ENCODE results near the gene COX19.
A peak's percentile ranks its signal among the peaks of the same experiment; 100 is the strongest.

Gene COX19

DNA sequence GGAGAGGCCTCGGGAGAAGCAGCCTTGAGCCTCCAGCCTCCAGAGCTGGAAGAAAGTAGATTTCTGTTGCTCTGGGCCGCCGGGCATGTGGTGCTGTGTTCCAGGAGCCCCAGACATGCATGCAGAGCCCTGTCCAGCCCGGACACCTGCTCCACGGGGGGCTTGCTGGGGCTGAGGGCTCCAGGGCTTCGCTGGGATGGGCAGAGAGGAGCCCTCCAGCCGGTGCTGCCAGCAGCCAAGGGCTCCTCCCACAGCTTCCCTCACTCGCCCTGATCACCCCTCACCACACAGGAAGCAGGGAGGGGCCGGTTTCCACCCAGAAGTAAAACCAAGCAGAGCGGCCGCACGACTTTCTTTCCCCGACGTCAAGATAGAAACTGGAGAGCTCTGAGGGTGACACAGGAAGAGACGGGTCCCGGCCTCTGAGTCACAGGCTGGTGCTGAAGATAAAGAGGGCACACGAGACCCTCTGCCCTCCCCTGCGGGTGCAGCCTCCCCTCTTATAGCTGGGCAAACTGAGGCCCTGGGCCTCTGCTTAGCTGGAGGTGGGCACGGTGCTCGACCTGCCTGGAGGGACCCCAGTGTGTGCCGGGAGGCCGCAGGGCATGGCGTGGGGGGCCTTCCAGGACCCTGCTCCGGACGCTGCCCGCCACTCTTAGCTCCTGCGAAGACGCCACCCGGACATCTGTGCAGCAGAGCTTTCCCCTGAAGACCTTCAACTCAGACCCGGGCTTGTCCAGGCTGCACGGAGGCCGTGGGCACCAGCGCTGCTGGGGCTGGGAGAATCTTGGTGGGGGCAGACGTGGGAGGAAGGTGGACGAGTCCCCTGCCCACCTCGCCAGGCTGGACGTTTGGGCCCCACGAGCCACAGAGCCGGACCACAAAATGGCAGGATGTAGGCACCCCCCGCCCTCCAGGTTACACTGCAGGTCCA, 52.0 kb downstream of the COX19 start:
- H3K9ac ChIP-seq (ENCODE audit: low read depth, low read length): peak overlapping the region; percentile 56

GRCh38 chr7:922334-923107, 52.8 kb downstream of the COX19 start:
- Histone ChIP-seq H3K27ac (ENCODE audit: low read length) (peak overlapping the region; percentile 85), H3K4me2 (ENCODE audit: insufficient read depth, low read length) (peak overlapping the region; percentile 73), H3K79me2 (ENCODE audit: insufficient read depth, low read length) (no peaks in the 10 kb centered on the region), H3K4me3 (ENCODE audit: low read depth in 1 of 2, low read length in 2 of 2) (peak overlapping the region in 1 of 2 experiments; percentile 55; a peak in 2 of 4 replicates), H3K4me1 (ENCODE audit: insufficient read depth, low read length) (peaks cover 20% of the 10 kb centered on the region), H3K9ac (ENCODE audit: low read depth, low read length) (peak overlapping the region; percentile 56), H3K27me3 (ENCODE audit: insufficient read depth, low read length, poor library complexity) (no peaks in the 10 kb centered on the region), H3K36me3 (ENCODE audit: insufficient read depth, low read length) (no peaks in the 10 kb centered on the region), H2AFZ (ENCODE audit: low read depth, low read length) (peak overlapping the region; percentile 76), H3K9me3 (ENCODE audit: insufficient read depth, low read length, severe bottlenecking) (no peaks in the 10 kb centered on the region), H4K20me1 (ENCODE audit: insufficient read depth, low read length) (no peaks in the 10 kb centered on the region)
- ATAC-seq (ENCODE audit: insufficient read depth, low read depth) (no peak), DNase-seq (no peak)
- TF ChIP-seq EZH2 (IDR thresholded peaks at IDR 0.05; ENCODE audit: borderline replicate concordance, low read depth, low read length, severe bottlenecking): no peak
- TF ChIP-seq, protein P1, sequence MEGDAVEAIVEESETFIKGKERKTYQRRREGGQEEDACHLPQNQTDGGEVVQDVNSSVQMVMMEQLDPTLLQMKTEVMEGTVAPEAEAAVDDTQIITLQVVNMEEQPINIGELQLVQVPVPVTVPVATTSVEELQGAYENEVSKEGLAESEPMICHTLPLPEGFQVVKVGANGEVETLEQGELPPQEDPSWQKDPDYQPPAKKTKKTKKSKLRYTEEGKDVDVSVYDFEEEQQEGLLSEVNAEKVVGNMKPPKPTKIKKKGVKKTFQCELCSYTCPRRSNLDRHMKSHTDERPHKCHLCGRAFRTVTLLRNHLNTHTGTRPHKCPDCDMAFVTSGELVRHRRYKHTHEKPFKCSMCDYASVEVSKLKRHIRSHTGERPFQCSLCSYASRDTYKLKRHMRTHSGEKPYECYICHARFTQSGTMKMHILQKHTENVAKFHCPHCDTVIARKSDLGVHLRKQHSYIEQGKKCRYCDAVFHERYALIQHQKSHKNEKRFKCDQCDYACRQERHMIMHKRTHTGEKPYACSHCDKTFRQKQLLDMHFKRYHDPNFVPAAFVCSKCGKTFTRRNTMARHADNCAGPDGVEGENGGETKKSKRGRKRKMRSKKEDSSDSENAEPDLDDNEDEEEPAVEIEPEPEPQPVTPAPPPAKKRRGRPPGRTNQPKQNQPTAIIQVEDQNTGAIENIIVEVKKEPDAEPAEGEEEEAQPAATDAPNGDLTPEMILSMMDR (IDR thresholded peaks at IDR 0.05; ENCODE audit: borderline replicate concordance, extremely low read depth, low read length, poor library complexity, severe bottlenecking): no peak

More for the DNA sequence above, 52.0 kb downstream of the COX19 start:
- H3K4me3 ChIP-seq (ENCODE audit: low read depth in 1 of 2, low read length in 2 of 2): peak overlapping the region in 1 of 2 experiments; percentile 55; a peak in 2 of 4 replicates
- no peaks in the 10 kb centered on the region for H3K36me3 ChIP-seq (ENCODE audit: insufficient read depth, low read length)
- no peaks in the 10 kb centered on the region for H3K79me2 ChIP-seq (ENCODE audit: insufficient read depth, low read length)
- no peaks in the 10 kb centered on the region for H3K9me3 ChIP-seq (ENCODE audit: insufficient read depth, low read length, severe bottlenecking)
- peak overlapping the region; percentile 88 for H3K27ac ChIP-seq (ENCODE audit: low read length)
- ATAC-seq (ENCODE audit: insufficient read depth, low read depth) (peak; percentile 97), DNase-seq (peak; percentile 96)
- no peaks in the 10 kb centered on the region for H4K20me1 ChIP-seq (ENCODE audit: insufficient read depth, low read length)
- H2AFZ ChIP-seq (ENCODE audit: low read depth, low read length): peak overlapping the region; percentile 76
- peak overlapping the region; percentile 73 for H3K4me2 ChIP-seq (ENCODE audit: insufficient read depth, low read length)
- no peak for TF ChIP-seq EZH2 (IDR thresholded peaks at IDR 0.05; ENCODE audit: borderline replicate concordance, low read depth, low read length, severe bottlenecking)
- TF ChIP-seq, protein P1 (IDR thresholded peaks at IDR 0.05; ENCODE audit: borderline replicate concordance, extremely low read depth, low read length, poor library complexity, severe bottlenecking): no peak
- H3K27me3 ChIP-seq (ENCODE audit: insufficient read depth, low read length, poor library complexity): no peaks in the 10 kb centered on the region
- peaks cover 20% of the 10 kb centered on the region for H3K4me1 ChIP-seq (ENCODE audit: insufficient read depth, low read length)

DNA sequence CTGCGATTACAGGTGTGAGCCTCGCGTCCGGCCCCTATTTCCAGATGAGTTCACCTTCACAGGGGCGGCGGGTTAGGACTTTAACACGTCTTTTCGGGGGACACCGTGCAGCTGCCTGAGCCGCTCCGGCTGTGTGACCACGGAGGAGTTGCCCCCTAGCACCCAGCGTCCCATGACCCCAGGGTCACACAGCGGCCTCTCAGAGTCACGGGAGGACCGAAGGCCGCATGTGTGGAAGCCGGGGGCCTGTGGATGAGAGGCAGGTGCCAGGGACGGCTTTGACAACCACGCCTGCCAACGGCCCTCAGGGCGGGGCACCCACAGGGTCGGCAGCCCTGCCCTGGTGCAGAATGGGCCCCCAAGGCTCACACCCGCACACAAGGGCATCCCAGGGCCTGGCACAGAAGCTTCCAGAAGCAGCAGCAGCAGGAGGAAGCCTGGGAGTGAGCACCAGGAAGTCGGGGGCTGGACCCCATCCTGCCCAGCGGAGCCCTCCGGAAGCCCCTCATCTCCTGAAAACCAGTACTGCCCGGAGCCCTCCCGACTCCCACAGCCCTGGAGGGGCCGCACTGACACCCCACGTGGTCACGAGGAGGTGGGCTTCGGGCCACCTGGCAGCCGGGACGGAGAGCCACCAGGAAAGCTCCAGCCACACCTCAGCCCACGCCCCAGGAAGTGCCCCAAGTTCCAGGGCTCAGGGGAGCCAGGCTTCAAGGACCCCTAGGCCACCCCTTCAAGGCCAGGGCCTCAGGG, 53.6 kb downstream of the COX19 start:
- TF ChIP-seq EZH2 (IDR thresholded peaks at IDR 0.05; ENCODE audit: borderline replicate concordance, low read depth, low read length, severe bottlenecking): no peak
- TF ChIP-seq, protein P1 (IDR thresholded peaks at IDR 0.05; ENCODE audit: borderline replicate concordance, extremely low read depth, low read length, poor library complexity, severe bottlenecking): no peak
- DNase-seq: no peak
- Histone ChIP-seq H3K27ac (ENCODE audit: low read length) (no peak overlapping the region), H3K79me2 (ENCODE audit: insufficient read depth, low read length) (no peaks in the 10 kb centered on the region), H4K20me1 (ENCODE audit: insufficient read depth, low read length) (no peaks in the 10 kb centered on the region), H3K4me2 (ENCODE audit: insufficient read depth, low read length) (0 out of 2 replicates have a peak overlapping the region, but pooled peaks have one; percentile 38), H3K27me3 (ENCODE audit: insufficient read depth, low read length, poor library complexity) (no peaks in the 10 kb centered on the region), H3K9me3 (ENCODE audit: insufficient read depth, low read length, severe bottlenecking) (no peaks in the 10 kb centered on the region), H2AFZ (ENCODE audit: low read depth, low read length) (no peak overlapping the region), H3K36me3 (ENCODE audit: insufficient read depth, low read length) (no peaks in the 10 kb centered on the region), H3K9ac (ENCODE audit: low read depth, low read length) (no peak overlapping the region), H3K4me3 (ENCODE audit: low read depth in 1 of 2, low read length in 2 of 2) (no peak overlapping the region), H3K4me1 (ENCODE audit: insufficient read depth, low read length) (peaks cover 20% of the 10 kb centered on the region)
- ATAC-seq (ENCODE audit: insufficient read depth, low read depth): no peak
